CD4-positive, alpha-beta T cell treated with Interleukin-17A for 4 hours (primary cell): ENCODE results near the gene LGR5.
A peak's percentile ranks its signal among the peaks of the same experiment; 100 is the strongest.
"Not testable (repeated sequence)": the region's sequence is repeated elsewhere in the genome, so short reads cannot be mapped to it uniquely, and the experiment has no call there.

ENCODE experiments used
- DNase-seq: peaks from one replicate; pipeline ENCODE4 v3.0.0-alpha.2; 2020; ENCODE audit warnings: mixed read lengths

LGR5 gene

GRCh38 chr12:71477609-71478008 is 38.0 kb downstream of the LGR5 start:
- no peak for DNase-seq

- DNase-seq, result no peak
These were observed 38.7 kb downstream of the LGR5 start for GRCh38 chr12:71478270-71478669.

GRCh38 chr12:71484272-71484905 is 44.8 kb downstream of the LGR5 start:
- DNase-seq, result no peak

GRCh38 chr12:71490844-71491243 is 51.2 kb downstream of the LGR5 start:
- DNase-seq, result not testable (repeated sequence)

- no peak for DNase-seq
These were observed 53.0 kb downstream of the LGR5 start for GRCh38 chr12:71492604-71493003.

- DNase-seq, result no peak
These were observed 60.2 kb downstream of the LGR5 start for GRCh38 chr12:71499834-71500233.

- DNase-seq, result peak; percentile 4
These were observed 64.2 kb downstream of the LGR5 start for GRCh38 chr12:71503579-71504391.

GRCh38 chr12:71504476-71504875 is 64.9 kb downstream of the LGR5 start:
- no peak for DNase-seq

- no peak for DNase-seq
These were observed 70.1 kb downstream of the LGR5 start for GRCh38 chr12:71509705-71510104.

- no peak for DNase-seq
These were observed 77.7 kb downstream of the LGR5 start for GRCh38 chr12:71517145-71517846.

GRCh38 chr12:71521125-71521524 is 81.5 kb downstream of the LGR5 start:
- DNase-seq, result no peak

- no peak for DNase-seq
These were observed 85.0 kb downstream of the LGR5 start for GRCh38 chr12:71524626-71525025.

- DNase-seq, result no peak
These were observed 94.1 kb downstream of the LGR5 start for GRCh38 chr12:71533703-71534102.

- no peak for DNase-seq
These were observed 96.8 kb downstream of the LGR5 start for GRCh38 chr12:71536279-71536938.

GRCh38 chr12:71536939-71537622 is 97.5 kb downstream of the LGR5 start:
- DNase-seq, result no peak

- no peak for DNase-seq
These were observed 99.2 kb downstream of the LGR5 start for GRCh38 chr12:71538807-71539206.

GRCh38 chr12:71541583-71541982 is 102.0 kb downstream of the LGR5 start:
- no peak for DNase-seq

GRCh38 chr12:71546322-71546861 is 106.8 kb downstream of the LGR5 start:
- no peak for DNase-seq

- DNase-seq, result no peak
These were observed 109.3 kb downstream of the LGR5 start for GRCh38 chr12:71548893-71549292.

- DNase-seq, result no peak
These were observed 111.9 kb downstream of the LGR5 start for GRCh38 chr12:71551529-71551928.

- DNase-seq, result no peak
These were observed 113.3 kb downstream of the LGR5 start for GRCh38 chr12:71552728-71553501.

- no peak for DNase-seq
These were observed 115.6 kb downstream of the LGR5 start for GRCh38 chr12:71555191-71555590.
